Measurements from ENCODE around the gene PTPRJ. TPM values are rescaled to one million over a fixed set of nuclear protein-coding genes. Genes with fewer than 3 reads are reported as not detected.

The PTPRJ gene
- total and polyA plus RNA-seq, 2 donors (not counting 3 experiments of a cell fraction or from before 2014, with no cell fraction given): 3.1 to 7.7 TPM

DNA sequence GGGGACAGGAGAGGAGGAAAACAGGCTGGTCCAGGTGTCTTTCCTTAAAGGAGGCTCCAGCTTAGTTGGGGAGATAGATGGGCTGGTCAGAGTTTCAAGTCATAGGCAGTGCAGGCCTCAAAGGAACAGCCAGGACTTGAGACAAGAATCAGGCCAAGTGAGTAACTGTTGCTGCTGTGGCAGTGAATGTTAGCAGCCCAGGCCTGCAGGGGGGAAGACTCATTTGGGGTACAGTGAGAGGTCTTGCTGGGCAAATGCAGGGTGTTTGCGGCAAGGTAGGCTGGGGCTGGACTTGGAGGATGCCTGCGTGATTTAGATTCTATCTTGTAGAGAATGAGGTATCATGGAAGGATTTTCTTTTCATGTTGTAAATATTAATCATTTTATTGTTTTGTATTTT lies 24.1 kb downstream of the PTPRJ start:
- no peak overlapping the region for H3K9ac ChIP-seq (replicated peaks; ENCODE audit: extremely low read depth, insufficient read depth, low read length)
- no peaks in the 10 kb centered on the region for H3K27me3 ChIP-seq (ENCODE audit: control insufficient read depth in 2 of 2, insufficient read depth in 2 of 2, low read length in 2 of 2)
- H3K4me1 ChIP-seq (ENCODE audit: control insufficient read depth, extremely low read depth, insufficient read depth, low read length): no peaks in the 10 kb centered on the region
- H4K20me1 ChIP-seq (replicated peaks; ENCODE audit: control insufficient read depth, extremely low read depth, insufficient read depth, low read length): no peaks in the 10 kb centered on the region
- DNase-seq (ENCODE audit: low read depth, low spot score) (no peak), FAIRE-seq (no peak)
- no peak overlapping the region for H2AFZ ChIP-seq (ENCODE audit: low read depth, low read length)
- no peaks in the 10 kb centered on the region for H3K36me3 ChIP-seq (ENCODE audit: control insufficient read depth in 2 of 2, extremely low read depth in 1 of 2, insufficient read depth in 2 of 2, low read length in 2 of 2)
- TF ChIP-seq, protein P1, sequence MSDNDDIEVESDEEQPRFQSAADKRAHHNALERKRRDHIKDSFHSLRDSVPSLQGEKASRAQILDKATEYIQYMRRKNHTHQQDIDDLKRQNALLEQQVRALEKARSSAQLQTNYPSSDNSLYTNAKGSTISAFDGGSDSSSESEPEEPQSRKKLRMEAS (IDR thresholded peaks at IDR 0.05; ENCODE audit: insufficient read depth, insufficient read length): no peak
- no peak for TF ChIP-seq POLR2A (IDR thresholded peaks at IDR 0.05; ENCODE audit: low read depth, low read length)
- TF ChIP-seq POLR2AphosphoS5 (IDR thresholded peaks at IDR 0.05; ENCODE audit: insufficient read depth, low read depth, low read length): no peak
- no peak for TF ChIP-seq EZH2 (IDR thresholded peaks at IDR 0.05; ENCODE audit: borderline replicate concordance, low read depth, low read length, severe bottlenecking)
- TF ChIP-seq CTCF (IDR thresholded peaks at IDR 0.05; ENCODE audit: extremely low read depth in 1 of 2, insufficient read depth in 1 of 2, low read depth in 1 of 2, low read length in 2 of 2): no peak
- TF ChIP-seq MYC (IDR thresholded peaks at IDR 0.05; ENCODE audit: low read depth, low read length): no peak
- TF ChIP-seq FOS (IDR thresholded peaks at IDR 0.05; ENCODE audit: borderline replicate concordance, insufficient read depth, low read length): no peak
- TF ChIP-seq GATA2 (IDR thresholded peaks at IDR 0.05; ENCODE audit: insufficient read depth, insufficient read length, low read depth, low read length): no peak
- no peak for TF ChIP-seq JUN (IDR thresholded peaks at IDR 0.05; ENCODE audit: borderline replicate concordance, insufficient read depth, insufficient read length, low read depth)
- H3K4me3 ChIP-seq (replicated peaks in 1 of 3; ENCODE audit: insufficient read depth in 1 of 3, low read depth in 1 of 3, low read length in 3 of 3): no peak overlapping the region
- CTCF ChIA-PET: interaction anchor here (1.5 kb wide), 1 partner anchor 105 kb away, joined by 3 read pairs; no protein-coding TSS in a partner anchor
- no peaks in the 10 kb centered on the region for H3K9me1 ChIP-seq (replicated peaks; ENCODE audit: control insufficient read depth, extremely low read depth, insufficient read depth, low read length)
- no peaks in the 10 kb centered on the region for H3K9me3 ChIP-seq (replicated peaks; ENCODE audit: control insufficient read depth, insufficient read depth, low read length)
- H3K79me2 ChIP-seq (ENCODE audit: control insufficient read depth, insufficient read depth, low read length): no peaks in the 10 kb centered on the region
- H3K27ac ChIP-seq (ENCODE audit: insufficient read depth, low read depth, low read length): no peak overlapping the region
- no peak overlapping the region for H3K4me2 ChIP-seq (ENCODE audit: insufficient read depth, low read length)
- no TSS peak for BruUV-seq (replicated peaks)
- dilution Hi-C loops (cut with MboI; ENCODE audit: extremely low pct_ligation_motif_present, low sequenced_read_pairs) (no loop called here), intact Hi-C loops (cut with micrococcal nuclease) (no loop called here)
- POLR2A ChIA-PET: no interaction called here

Data from endothelial cell of umbilical vein (primary cell).